ENCODE measurements around the gene KCNIP1.

- TF ChIP-seq CTCF (IDR thresholded peaks at IDR 0.05 in 2 of 3, conservative IDR thresholded peaks at IDR 0.05 in 1 of 3; ENCODE audit: control insufficient read depth in 2 of 3, extremely low read depth in 1 of 3, insufficient read depth in 1 of 3, low read depth in 3 of 3, low read length in 3 of 3) (no peak), PAX5 (IDR thresholded peaks at IDR 0.05; ENCODE audit: borderline replicate concordance, low read depth, low read length) (no peak), CHD4 (IDR thresholded peaks at IDR 0.05) (no peak), USF2 (IDR thresholded peaks at IDR 0.05; ENCODE audit: borderline replicate concordance, low read depth, low read length) (no peak), NR2F1 (conservative IDR thresholded peaks at IDR 0.05) (no peak)
These were observed 127.8 kb downstream of the KCNIP1 start for GRCh38 chr5:170631466-170632195.

Measured in GM12878 (cell line).